HL-60/S4 treated with phorbol 12-myristate 13-acetate at 8.2 ng/mL for 4 days and 3 days (cell line): ENCODE results near the gene CFAP298.

Experiments used
- in situ Hi-C: fragments of 300-500 bp; cut with MboI; formaldehyde crosslinking; loops from 2 replicates; pipeline ENCODE4 v1.15.0; 2022; ENCODE audit warnings: low sequenced_read_pairs

The CFAP298 gene

GRCh38 chr21:32599526-32599925, 12.7 kb downstream of the CFAP298 start:
- in situ Hi-C loops: loop anchor here (25.0 kb wide), 1 partner anchor 187 kb away; the partner anchor contains the start of gene EVA1C

GRCh38 chr21:32599091-32599490, 13.1 kb downstream of the CFAP298 start:
- in situ Hi-C loops: loop anchor here (25.0 kb wide), 1 partner anchor 187 kb away; the partner anchor contains the start of gene EVA1C

- in situ Hi-C loops: loop anchor here (25.0 kb wide), 1 partner anchor 185 kb away; the partner anchor contains the start of gene EVA1C
Measured at GRCh38 chr21:32597205-32597604, 15.0 kb downstream of the CFAP298 start.

GRCh38 chr21:32595431-32595830, 16.7 kb downstream of the CFAP298 start:
- in situ Hi-C loops: loop anchor here (25.0 kb wide), 1 partner anchor 183 kb away; the partner anchor contains the start of gene EVA1C

GRCh38 chr21:32593690-32594089, 18.5 kb downstream of the CFAP298 start:
- in situ Hi-C loops: loop anchor here (25.0 kb wide), 1 partner anchor 181 kb away; the partner anchor contains the start of gene EVA1C

GRCh38 chr21:32592929-32593502, 19.2 kb downstream of the CFAP298 start:
- in situ Hi-C loops: loop anchor here (25.0 kb wide), 1 partner anchor 181 kb away; the partner anchor contains the start of gene EVA1C

GRCh38 chr21:32590130-32590529, 22.0 kb downstream of the CFAP298 start:
- in situ Hi-C loops: loop anchor here (25.0 kb wide), 1 partner anchor 178 kb away; the partner anchor contains the start of gene EVA1C

- in situ Hi-C loops: loop anchor here (25.0 kb wide), 1 partner anchor 175 kb away; the partner anchor contains the start of gene EVA1C
Measured at GRCh38 chr21:32587651-32588050, 24.5 kb downstream of the CFAP298 start.

GRCh38 chr21:32587120-32587519, 25.1 kb downstream of the CFAP298 start:
- in situ Hi-C loops: loop anchor here (25.0 kb wide), 1 partner anchor 175 kb away; the partner anchor contains the start of gene EVA1C

- in situ Hi-C loops: loop anchor here (25.0 kb wide), 1 partner anchor 174 kb away; the partner anchor contains the start of gene EVA1C
Measured at GRCh38 chr21:32585970-32586369, 26.2 kb downstream of the CFAP298 start.

- in situ Hi-C loops: loop anchor here (25.0 kb wide), 1 partner anchor 173 kb away; the partner anchor contains the start of gene EVA1C
Measured at GRCh38 chr21:32585042-32585710, 27.0 kb downstream of the CFAP298 start, which contains the start of gene TCP10L. TSS of gene TCP10L (minus strand) at chr21:32585523. CDS start at chr21:32584304, 1,219 bp downstream.

- in situ Hi-C loops: loop anchor here (25.0 kb wide), 1 partner anchor 172 kb away; the partner anchor contains the start of gene EVA1C
Measured at GRCh38 chr21:32584472-32584871, 27.7 kb downstream of the CFAP298 start.

GRCh38 chr21:32581732-32582131, 30.4 kb downstream of the CFAP298 start:
- in situ Hi-C loops: loop anchor here (25.0 kb wide), 1 partner anchor 169 kb away; the partner anchor contains the start of gene EVA1C

GRCh38 chr21:32580949-32581348, 31.2 kb downstream of the CFAP298 start:
- in situ Hi-C loops: loop anchor here (25.0 kb wide), 1 partner anchor 169 kb away; the partner anchor contains the start of gene EVA1C

- in situ Hi-C loops: loop anchor here (25.0 kb wide), 1 partner anchor 166 kb away; the partner anchor contains the start of gene EVA1C
Measured at GRCh38 chr21:32578107-32578691, 34.0 kb downstream of the CFAP298 start.

- in situ Hi-C loops: loop anchor here (25.0 kb wide), 1 partner anchor 164 kb away; the partner anchor contains the start of gene EVA1C
Measured at GRCh38 chr21:32576011-32576410, 36.2 kb downstream of the CFAP298 start.

GRCh38 chr21:32574946-32575925, 36.9 kb downstream of the CFAP298 start:
- in situ Hi-C loops: loop anchor here (25.0 kb wide), 1 partner anchor 163 kb away; the partner anchor contains the start of gene EVA1C

GRCh38 chr21:32572574-32573420, 39.4 kb downstream of the CFAP298 start:
- in situ Hi-C loops: no loop called here

- in situ Hi-C loops: no loop called here
Measured at GRCh38 chr21:32570456-32570855, 41.7 kb downstream of the CFAP298 start.
